Measurements from ENCODE around the gene MAP2K3.

- TF ChIP-seq SIN3A (IDR thresholded peaks at IDR 0.05; ENCODE audit: borderline replicate concordance, insufficient read depth, low read length) (no peak), POLR2AphosphoS5 (IDR thresholded peaks at IDR 0.05; ENCODE audit: low read depth, low read length) (no peak), REST (IDR thresholded peaks at IDR 0.05; ENCODE audit: insufficient read depth in 1 of 2, low read depth in 2 of 2, low read length in 2 of 2) (no peak)
Observed at GRCh38 chr17:21247552-21248258, 36.8 kb upstream of the MAP2K3 start.
